HEK293 (cell line): ENCODE data around the gene CREB5.

Experiments
- CTCF ChIA-PET: fragments of 350-600 bp; formaldehyde crosslinking; extraction: SDS; loops from one replicate; lab custom pipeline; 2021; ENCODE audit warnings: antibody characterized with exemption; lab: Yijun Ruan, JAX
- POLR2A ChIA-PET: fragments of 300-600 bp; formaldehyde crosslinking; extraction: SDS; loops from one replicate; lab custom pipeline; 2020; ENCODE audit warnings: antibody characterized with exemption, inconsistent platforms; lab: Yijun Ruan, JAX
- H3K27ac ChIP-seq: fragments of 200-500 bp; sonication (Bioruptor generic); 2 replicates; pipeline ENCODE4 v1.5.1; 2014; ENCODE audit warnings: low read depth, low read length, control low read depth, inconsistent platforms; ENCODE audit errors: extremely low read depth
- H3K36me3 ChIP-seq, 2 experiments: fragments of 200-500 bp in 1 of 2; sonication (Bioruptor generic) in 1 of 2; 1 replicate in 1 of 2; 2 replicates in 1 of 2; pipeline ENCODE4 v1.5.1; 2014 to 2017; ENCODE audit warnings: inconsistent platforms in 2 of 2, low read length in 2 of 2; ENCODE audit not compliant: control insufficient read depth in 2 of 2, insufficient read depth in 1 of 2
- H3K4me1 ChIP-seq: fragments of 200-500 bp; sonication (Bioruptor generic); 2 replicates; pipeline ENCODE4 v1.5.1; 2014; ENCODE audit warnings: mild to moderate bottlenecking, low read length, inconsistent platforms; ENCODE audit not compliant: control insufficient read depth, insufficient read depth
- H3K4me3 ChIP-seq: 2 replicates; pipeline ENCODE4 v1.5.1; 2011; ENCODE audit warnings: low read depth, mild to moderate bottlenecking, control low read depth, low read length, moderate library complexity
- H3K9me3 ChIP-seq: fragments of 200-500 bp; sonication (Bioruptor generic); 2 replicates; pipeline ENCODE4 v1.5.1; 2014; ENCODE audit warnings: low read depth, low read length, inconsistent platforms; ENCODE audit not compliant: control insufficient read depth, insufficient read depth
- BCL11A ChIP-seq: fragments of 450-650 bp; formaldehyde crosslinking; IDR thresholded peaks from 2 replicates; pipeline ENCODE4 v1.5.1; 2016; ENCODE audit warnings: low read depth, missing biosample characterization, missing genetic modification characterization
- CTCF ChIP-seq: fragments of 450-650 bp; formaldehyde crosslinking; IDR thresholded peaks from 2 replicates; pipeline ENCODE4 v1.5.1; 2016; ENCODE audit warnings: missing biosample characterization, missing genetic modification characterization
- GLIS1 ChIP-seq: fragments of 450-650 bp; formaldehyde crosslinking; IDR thresholded peaks from 2 replicates; pipeline ENCODE4 v1.5.1; 2016; ENCODE audit warnings: missing biosample characterization, missing genetic modification characterization
- MEIS1 ChIP-seq: sonication (generic); formaldehyde crosslinking; IDR thresholded peaks from 2 replicates; pipeline ENCODE4 v1.8.1; 2022; ENCODE audit warnings: missing genetic modification reagents, mild to moderate bottlenecking, borderline replicate concordance
- OSR2 ChIP-seq: fragments of 450-650 bp; formaldehyde crosslinking; IDR thresholded peaks from 2 replicates; pipeline ENCODE4 v1.5.1; 2016; ENCODE audit warnings: missing biosample characterization, missing genetic modification characterization
- PATZ1 ChIP-seq: fragments of 450-650 bp; formaldehyde crosslinking; IDR thresholded peaks from 2 replicates; pipeline ENCODE4 v1.5.1; 2016; ENCODE audit warnings: missing biosample characterization, missing genetic modification characterization
- SALL2 ChIP-seq: fragments of 450-650 bp; formaldehyde crosslinking; IDR thresholded peaks from 2 replicates; pipeline ENCODE4 v1.5.0; 2017; ENCODE audit warnings: missing biosample characterization, mild to moderate bottlenecking, missing genetic modification characterization, borderline replicate concordance
- SCRT1 ChIP-seq: fragments of 450-650 bp; formaldehyde crosslinking; IDR thresholded peaks from 2 replicates; pipeline ENCODE4 v1.5.1; 2016; ENCODE audit warnings: missing biosample characterization, missing genetic modification characterization, borderline replicate concordance
- ZBTB26 ChIP-seq: fragments of 450-650 bp; formaldehyde crosslinking; optimal IDR thresholded peaks from 2 replicates; pipeline ENCODE3; 2016; ENCODE audit warnings: missing biosample characterization, mild to moderate bottlenecking, missing genetic modification characterization
- ZBTB44 ChIP-seq: fragments of 450-650 bp; IDR thresholded peaks from 2 replicates; pipeline ENCODE4 v1.5.1; 2018; ENCODE audit warnings: missing biosample characterization, mild to moderate bottlenecking, missing genetic modification characterization
- ZBTB48 ChIP-seq: fragments of 450-650 bp; formaldehyde crosslinking; IDR thresholded peaks from 2 replicates; pipeline ENCODE4 v1.5.1; 2016; ENCODE audit warnings: missing biosample characterization, missing genetic modification characterization
- ZBTB49 ChIP-seq: fragments of 450-650 bp; formaldehyde crosslinking; IDR thresholded peaks from 2 replicates; pipeline ENCODE4 v1.5.1; 2016; ENCODE audit warnings: missing biosample characterization, missing genetic modification characterization, low read depth
- ZNF169 ChIP-seq: fragments of 450-650 bp; formaldehyde crosslinking; IDR thresholded peaks from 2 replicates; pipeline ENCODE4 v1.5.1; 2016; ENCODE audit warnings: missing biosample characterization, missing genetic modification characterization
- ZNF202 ChIP-seq: fragments of 450-650 bp; formaldehyde crosslinking; IDR thresholded peaks from 2 replicates; pipeline ENCODE4 v1.5.1; 2016; ENCODE audit warnings: missing biosample characterization, missing genetic modification characterization, borderline replicate concordance
- ZNF292 ChIP-seq: fragments of 450-650 bp; formaldehyde crosslinking; IDR thresholded peaks from 2 replicates; pipeline ENCODE4 v1.5.1; 2016; ENCODE audit warnings: low read depth, missing biosample characterization, missing genetic modification characterization, borderline replicate concordance
- ZNF335 ChIP-seq: fragments of 450-650 bp; formaldehyde crosslinking; conservative IDR thresholded peaks from 2 replicates; pipeline ENCODE4 v1.5.1; 2016; ENCODE audit warnings: missing biosample characterization, missing genetic modification characterization
- ZNF354C ChIP-seq: fragments of 450-650 bp; formaldehyde crosslinking; IDR thresholded peaks from 2 replicates; pipeline ENCODE4 v1.5.1; 2016; ENCODE audit warnings: missing biosample characterization, missing genetic modification characterization, low read depth, borderline replicate concordance
- ZNF398 ChIP-seq: fragments of 450-650 bp; formaldehyde crosslinking; IDR thresholded peaks from 2 replicates; pipeline ENCODE4 v1.5.1; 2017; ENCODE audit warnings: missing biosample characterization, missing genetic modification characterization
- ZNF488 ChIP-seq: fragments of 450-650 bp; formaldehyde crosslinking; IDR thresholded peaks from 2 replicates; pipeline ENCODE4 v1.5.1; 2016; ENCODE audit warnings: missing biosample characterization, missing genetic modification characterization
- ZNF555 ChIP-seq: fragments of 450-650 bp; formaldehyde crosslinking; conservative IDR thresholded peaks from 2 replicates; pipeline ENCODE4 v1.5.1; 2017; ENCODE audit warnings: missing biosample characterization, mild to moderate bottlenecking, missing genetic modification characterization, inconsistent platforms
- ZNF596 ChIP-seq: fragments of 450-650 bp; IDR thresholded peaks from 2 replicates; pipeline ENCODE4 v1.5.0; 2018; ENCODE audit warnings: missing biosample characterization, mild to moderate bottlenecking, missing genetic modification characterization, moderate library complexity
- ZNF621 ChIP-seq: fragments of 450-650 bp; formaldehyde crosslinking; IDR thresholded peaks from 2 replicates; pipeline ENCODE4 v1.5.1; 2017; ENCODE audit warnings: missing biosample characterization, missing genetic modification characterization
- ZNF664 ChIP-seq: fragments of 450-650 bp; formaldehyde crosslinking; IDR thresholded peaks from 2 replicates; pipeline ENCODE4 v1.5.1; 2016; ENCODE audit warnings: missing biosample characterization, missing genetic modification characterization

CREB5 gene

GRCh38 chr7:28806841-28807240 is 394.5 kb downstream of the CREB5 start:
- H3K4me1 ChIP-seq: no peaks in the 10 kb centered on the region
- no peak overlapping the region for H3K4me3 ChIP-seq
- TF ChIP-seq GLIS1 (tag by site-specific recombination) (no peak), ZNF202 (tag by site-specific recombination) (no peak), ZNF335 (no peak), PATZ1 (tag by site-specific recombination) (no peak), ZNF596 (tag by site-specific recombination) (no peak), ZNF398 (tag by site-specific recombination) (no peak), MEIS1 (CRISPR knock-in tag) (no peak), SALL2 (tag by site-specific recombination) (no peak), ZNF621 (no peak), ZNF292 (tag by site-specific recombination) (no peak), ZNF488 (tag by site-specific recombination) (no peak), ZBTB48 (tag by site-specific recombination) (no peak), ZNF664 (tag by site-specific recombination) (no peak), OSR2 (no peak), ZNF169 (tag by site-specific recombination) (no peak), BCL11A (tag by site-specific recombination) (no peak), CTCF (tag by site-specific recombination) (no peak), SCRT1 (tag by site-specific recombination) (no peak), ZNF555 (tag by site-specific recombination) (no peak)
- CTCF ChIA-PET: no interaction called here
- peaks cover 3 to 12% of the 10 kb centered on the region in 2 experiments; a peak in 2 of 3 replicates for H3K36me3 ChIP-seq
- no peak overlapping the region for H3K27ac ChIP-seq
- H3K9me3 ChIP-seq: no peaks in the 10 kb centered on the region
- POLR2A ChIA-PET: no interaction called here

- Histone ChIP-seq H3K4me1 (no peaks in the 10 kb centered on the region), H3K9me3 (no peaks in the 10 kb centered on the region), H3K4me3 (no peak overlapping the region), H3K36me3 (peaks cover 3 to 12% of the 10 kb centered on the region in 2 experiments; a peak in 2 of 3 replicates), H3K27ac (no peak overlapping the region)
- ChIA-PET CTCF (no interaction called here), POLR2A (no interaction called here)
- TF ChIP-seq ZNF354C (tag by site-specific recombination) (no peak), ZBTB26 (tag by site-specific recombination) (no peak), ZBTB49 (tag by site-specific recombination) (no peak), ZBTB44 (no peak)
Measured at GRCh38 chr7:28807396-28807994, 395.2 kb downstream of the CREB5 start.
